Activated CD4-positive, alpha-beta T cell treated with anti-CD3 and anti-CD28 coated beads, Interleukin-2, amount 10 ng/mL, durations not matched to agents 24 days and 14 days (primary cell): ENCODE measurements around the gene ANP32E. TPM values are rescaled to one million over a fixed set of nuclear protein-coding genes. Genes with fewer than 3 reads are reported as not detected.

ENCODE experiments used
- DNase-seq: peaks from one replicate; pipeline ENCODE4 v3.0.0; 2022
- H3K27ac Mint-ChIP-seq: one replicate; pipeline ENCODE4 v1.8.0; 2022; ENCODE audit warnings: mild to moderate bottlenecking, mixed read lengths
- H3K27me3 Mint-ChIP-seq: one replicate; pipeline ENCODE4 v1.8.0; 2022; ENCODE audit warnings: mixed read lengths
- H3K36me3 Mint-ChIP-seq: one replicate; pipeline ENCODE4 v1.8.0; 2022; ENCODE audit warnings: low read depth, mild to moderate bottlenecking, mixed read lengths
- H3K4me1 Mint-ChIP-seq: one replicate; pipeline ENCODE4 v1.8.0; 2021; ENCODE audit warnings: mixed read lengths
- H3K4me3 Mint-ChIP-seq: one replicate; pipeline ENCODE4 v1.8.0; 2022; ENCODE audit warnings: mild to moderate bottlenecking, moderate library complexity, mixed read lengths
- H3K9me3 Mint-ChIP-seq: one replicate; pipeline ENCODE4 v1.8.0; 2021; ENCODE audit warnings: mixed read lengths
- intact Hi-C: fragments of 100-400 bp; cut with micrococcal nuclease; formaldehyde crosslinking; loops from one replicate; pipeline ENCODE4 v1.15.1; 2023
- total RNA-seq: library from RNA; stranded (reverse); gene quantifications from 2 replicates; pipeline ENCODE4 v1.2.3, GENCODE V29; 2022

ANP32E gene
- total RNA-seq, 1 donor from 2014 or later, result 201 TPM

DNA sequence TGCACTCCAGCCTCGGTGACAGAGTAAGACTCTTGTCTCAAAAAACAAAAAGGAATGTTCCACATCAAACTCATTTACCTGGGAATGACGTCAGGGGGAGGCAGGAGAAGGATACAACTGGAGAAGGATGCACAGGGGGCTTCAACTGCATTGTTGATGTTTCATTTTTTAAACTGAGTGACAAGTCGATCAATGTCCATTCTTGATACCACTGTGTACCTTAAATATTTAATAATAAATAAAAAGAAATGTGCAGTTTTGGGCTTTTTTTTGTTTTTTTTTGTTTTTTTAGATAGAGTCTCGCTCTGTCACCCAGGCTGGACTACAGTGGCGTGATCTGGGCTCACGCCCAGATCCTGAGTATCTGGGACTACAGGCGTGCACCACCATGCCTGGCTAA, 50.4 kb downstream of the ANP32E start:
- H3K36me3 Mint-ChIP-seq, result no peaks in the 10 kb centered on the region
- peaks cover 10% of the 10 kb centered on the region for H3K4me1 Mint-ChIP-seq
- no peak overlapping the region for H3K4me3 Mint-ChIP-seq
- no peak overlapping the region for H3K27ac Mint-ChIP-seq
- DNase-seq, result no peak
- no peaks in the 10 kb centered on the region for H3K27me3 Mint-ChIP-seq
- no peaks in the 10 kb centered on the region for H3K9me3 Mint-ChIP-seq
- intact Hi-C loops, result loop anchor here (5.0 kb wide), 1 partner anchor 118 kb away; the partner anchor contains the start of gene VPS45

GRCh38 chr1:150183061-150183460, 52.9 kb downstream of the ANP32E start:
- Mint-ChIP-seq H3K27me3 (no peaks in the 10 kb centered on the region), H3K36me3 (no peaks in the 10 kb centered on the region), H3K4me3 (no peak overlapping the region), H3K27ac (no peak overlapping the region), H3K9me3 (no peaks in the 10 kb centered on the region), H3K4me1 (peaks cover 10% of the 10 kb centered on the region)
- DNase-seq, result no peak
- intact Hi-C loops, result no loop called here

DNA sequence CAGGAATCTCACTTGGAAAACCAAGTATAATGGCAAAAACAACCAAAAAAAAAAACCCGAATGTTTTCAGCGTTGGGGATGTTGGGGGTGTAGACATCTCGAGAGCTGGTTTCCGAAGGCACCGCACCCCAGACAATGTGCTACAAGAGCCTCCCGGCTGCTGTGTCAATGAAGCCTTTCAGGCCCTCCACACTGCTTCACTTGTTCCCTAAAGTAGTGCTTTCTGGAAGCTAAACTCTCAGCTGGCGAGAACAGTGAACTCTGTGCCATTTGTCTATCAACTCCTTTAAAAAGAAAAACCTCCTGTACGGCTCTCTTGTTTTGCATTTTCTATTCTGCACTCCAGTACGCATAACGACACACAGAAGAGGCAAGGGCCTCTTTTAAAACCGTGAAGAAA, 53.7 kb downstream of the ANP32E start:
- Mint-ChIP-seq H3K27me3 (no peaks in the 10 kb centered on the region), H3K4me3 (no peak overlapping the region), H3K27ac (no peak overlapping the region), H3K36me3 (no peaks in the 10 kb centered on the region), H3K9me3 (no peaks in the 10 kb centered on the region), H3K4me1 (peaks cover 4% of the 10 kb centered on the region)
- DNase-seq, result no peak
- intact Hi-C loops, result no loop called here

GRCh38 chr1:150180474-150180873, 55.4 kb downstream of the ANP32E start:
- Mint-ChIP-seq H3K4me3 (no peak overlapping the region), H3K27me3 (no peaks in the 10 kb centered on the region), H3K9me3 (no peaks in the 10 kb centered on the region), H3K36me3 (no peaks in the 10 kb centered on the region), H3K27ac (no peak overlapping the region), H3K4me1 (no peaks in the 10 kb centered on the region)
- DNase-seq, result no peak
- intact Hi-C loops, result no loop called here

DNA sequence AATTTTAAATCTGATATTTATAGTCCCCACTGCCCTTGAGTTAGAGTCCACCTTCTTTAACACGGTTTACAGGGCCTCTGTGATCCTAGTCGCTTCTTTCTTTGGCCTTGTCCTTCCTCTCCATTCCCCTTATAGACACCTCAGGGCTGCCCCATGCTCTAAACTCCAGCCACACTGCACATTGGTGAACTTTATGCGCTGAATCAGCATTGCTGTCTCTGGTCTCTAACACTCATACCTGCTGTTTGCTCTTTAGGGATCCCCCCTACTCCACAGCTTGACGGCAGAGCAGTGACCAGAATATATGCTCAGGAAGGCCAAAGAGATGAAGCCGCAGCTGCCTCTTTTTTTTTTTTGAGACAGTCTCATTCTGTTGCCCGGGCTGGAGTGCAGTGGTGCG, 56.0 kb downstream of the ANP32E start:
- H3K4me1 Mint-ChIP-seq, result no peaks in the 10 kb centered on the region
- no peak overlapping the region for H3K27ac Mint-ChIP-seq
- H3K4me3 Mint-ChIP-seq, result no peak overlapping the region
- H3K27me3 Mint-ChIP-seq, result no peaks in the 10 kb centered on the region
- intact Hi-C loops, result no loop called here
- no peaks in the 10 kb centered on the region for H3K9me3 Mint-ChIP-seq
- no peaks in the 10 kb centered on the region for H3K36me3 Mint-ChIP-seq
- no peak for DNase-seq

GRCh38 chr1:150178548-150178947, 57.4 kb downstream of the ANP32E start:
- intact Hi-C loops, result no loop called here
- Mint-ChIP-seq H3K36me3 (no peaks in the 10 kb centered on the region), H3K27ac (no peak overlapping the region), H3K27me3 (no peaks in the 10 kb centered on the region), H3K4me1 (no peaks in the 10 kb centered on the region), H3K9me3 (no peaks in the 10 kb centered on the region), H3K4me3 (no peak overlapping the region)
- no peak for DNase-seq

GRCh38 chr1:150176593-150176992, 59.3 kb downstream of the ANP32E start:
- Mint-ChIP-seq H3K27me3 (peaks cover 3% of the 10 kb centered on the region), H3K36me3 (no peaks in the 10 kb centered on the region), H3K4me1 (no peaks in the 10 kb centered on the region), H3K9me3 (no peaks in the 10 kb centered on the region), H3K27ac (no peak overlapping the region), H3K4me3 (no peak overlapping the region)
- intact Hi-C loops, result no loop called here
- DNase-seq, result no peak

DNA sequence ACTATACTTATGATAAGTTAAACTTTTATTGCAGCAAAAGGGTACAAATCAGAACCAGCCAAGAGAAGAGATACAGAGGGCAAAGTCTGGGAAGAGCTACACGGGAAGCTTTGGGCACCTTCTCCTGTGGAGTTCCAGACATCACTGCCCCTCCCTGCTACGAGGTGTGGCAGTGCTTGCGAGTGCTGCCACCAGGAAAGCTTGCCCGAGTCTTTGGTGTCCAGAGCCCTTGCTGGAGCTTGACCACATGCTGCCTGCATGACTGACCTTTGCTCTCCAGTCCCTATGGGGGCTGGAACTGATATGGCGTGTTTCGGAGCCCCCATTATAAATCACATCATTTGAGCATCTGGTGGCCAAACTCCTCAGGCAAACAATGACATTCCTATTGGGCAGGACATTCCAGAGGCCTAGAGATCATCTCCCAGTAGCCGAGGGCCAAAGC, 62.7 kb downstream of the ANP32E start:
- Mint-ChIP-seq H3K27ac (no peak overlapping the region), H3K27me3 (peaks cover 3% of the 10 kb centered on the region), H3K4me1 (peaks cover 2% of the 10 kb centered on the region), H3K4me3 (no peak overlapping the region), H3K36me3 (no peaks in the 10 kb centered on the region), H3K9me3 (no peaks in the 10 kb centered on the region)
- no peak for DNase-seq
- intact Hi-C loops, result no loop called here

DNA sequence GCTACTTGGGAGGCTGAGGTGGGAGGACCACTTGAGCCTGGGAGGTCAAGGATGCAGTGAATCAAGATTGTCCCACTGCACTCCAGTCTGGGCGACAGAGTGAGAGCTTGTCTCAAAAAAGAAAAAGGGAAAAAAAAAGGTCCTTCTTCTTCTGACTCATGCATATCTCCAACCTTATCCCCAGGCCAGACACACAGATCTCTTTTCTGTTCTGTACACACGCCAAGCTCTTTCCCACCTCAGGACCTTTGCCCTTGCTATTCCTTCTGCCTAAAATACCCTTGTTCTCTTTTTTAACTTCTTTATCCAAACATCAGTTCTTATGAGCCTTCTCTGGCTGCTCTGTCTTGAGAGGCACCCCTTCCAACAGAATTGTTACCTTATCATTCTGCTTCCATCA, 64.1 kb downstream of the ANP32E start:
- peaks cover 6% of the 10 kb centered on the region for H3K27me3 Mint-ChIP-seq
- no peak for DNase-seq
- H3K9me3 Mint-ChIP-seq, result no peaks in the 10 kb centered on the region
- no peak overlapping the region for H3K4me3 Mint-ChIP-seq
- H3K27ac Mint-ChIP-seq, result no peak overlapping the region
- H3K36me3 Mint-ChIP-seq, result no peaks in the 10 kb centered on the region
- peaks cover 2% of the 10 kb centered on the region for H3K4me1 Mint-ChIP-seq
- intact Hi-C loops, result no loop called here

DNA sequence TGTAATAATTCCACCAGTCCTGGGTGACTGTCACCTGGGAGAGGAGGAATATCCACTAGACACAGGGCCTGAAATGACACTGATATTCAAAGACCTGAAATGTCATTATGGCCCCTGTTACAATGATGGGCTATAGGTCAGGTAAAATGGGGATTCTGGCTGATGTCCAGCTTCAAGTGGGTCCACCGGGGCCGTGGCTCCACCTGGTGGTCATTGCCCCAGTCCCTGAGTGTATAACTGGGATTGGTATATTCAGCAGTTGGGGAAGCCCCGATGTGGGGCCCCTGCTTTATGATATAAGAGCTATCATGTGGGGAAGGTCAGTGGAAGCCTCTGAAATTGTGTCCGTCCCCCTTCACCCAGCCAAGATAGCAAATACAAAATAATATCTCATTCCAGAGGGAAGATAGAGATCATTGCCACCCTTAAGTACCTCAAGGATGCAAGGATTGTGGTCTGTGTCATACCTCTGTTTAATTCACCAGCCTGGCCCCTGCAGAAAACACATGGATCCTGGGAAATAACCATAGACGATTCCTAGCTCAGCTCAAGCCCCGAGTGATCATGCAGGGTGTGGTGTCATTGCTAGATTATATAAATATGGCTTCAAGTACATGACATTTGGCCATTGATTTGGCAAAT, 66.8 kb downstream of the ANP32E start:
- peak; percentile 82 for DNase-seq
- intact Hi-C loops, result loop anchor here (10.0 kb wide), 2 partner anchors 204 to 274 kb away; partner anchors contain the start of gene BOLA1
- Mint-ChIP-seq H3K36me3 (no peaks in the 10 kb centered on the region), H3K9me3 (no peaks in the 10 kb centered on the region), H3K4me1 (peaks cover 6% of the 10 kb centered on the region), H3K27ac (no peak overlapping the region), H3K27me3 (peaks cover 8% of the 10 kb centered on the region), H3K4me3 (no peak overlapping the region)

Other genes with a start within 250 kb of the ANP32E start
- 36.1 and 38.8 TPM in 2 replicates for gene OTUD7B, start 225.4 kb downstream of the ANP32E start, total RNA-seq
- 20.8 and 21.0 TPM in 2 replicates for gene VPS45, start 168.3 kb downstream of the ANP32E start, total RNA-seq
- gene PLEKHO1, start 86.2 kb downstream of the ANP32E start, total RNA-seq, result 25.2 and 26.4 TPM in 2 replicates
- not detected in 2 replicates for gene CA14, start 21.7 kb upstream of the ANP32E start, total RNA-seq
- 101 and 105 TPM in 2 replicates for gene APH1A, start 32.9 kb upstream of the ANP32E start, total RNA-seq
- gene C1orf54, start 36.7 kb upstream of the ANP32E start, total RNA-seq, result 0.64 and 0.93 TPM in 2 replicates
- gene CIART, start 46.4 kb upstream of the ANP32E start, total RNA-seq, result 6.0 and 7.5 TPM in 2 replicates
- gene MRPS21, start 57.7 kb upstream of the ANP32E start, total RNA-seq, result 80.8 and 87.3 TPM in 2 replicates
- gene PRPF3, start 85.4 kb upstream of the ANP32E start, total RNA-seq, result 96.4 and 97.9 TPM in 2 replicates
- 23.7 and 24.6 TPM in 2 replicates for gene RPRD2, start 128.0 kb upstream of the ANP32E start, total RNA-seq